ENCODE data around the gene CBX2. TPM values are rescaled to one million over a fixed set of nuclear protein-coding genes. Genes with fewer than 3 reads are reported as not detected.

Gene CBX2
- total RNA-seq, 2 donors from 2014 or later, result 0.95 to 2.1 TPM

- ATAC-seq (no peak), DNase-seq (ENCODE audit: low spot score) (no peak)
- peak overlapping the region; percentile 52 to 66 for H3K27ac Mint-ChIP-seq
- H3K9me3 Mint-ChIP-seq, result peaks cover 4% of the 10 kb centered on the region
- peaks cover 8 to 37% of the 10 kb centered on the region in 2 donors for H3K27me3 Mint-ChIP-seq
- peaks cover 21% of the 10 kb centered on the region for H3K36me3 Mint-ChIP-seq
- peaks cover 34 to 43% of the 10 kb centered on the region in 2 donors for H3K4me1 Mint-ChIP-seq (ENCODE audit: low read depth in 2 of 2)
- peak overlapping the region; percentile 85 for H3K4me3 Mint-ChIP-seq
These were observed 21.8 kb downstream of the CBX2 start for GRCh38 chr17:79799538-79800324.

- peaks cover 42 to 51% of the 10 kb centered on the region in 2 donors for H3K4me1 Mint-ChIP-seq (ENCODE audit: low read depth in 2 of 2)
- DNase-seq (ENCODE audit: low spot score) (no peak), ATAC-seq (no peak)
- H3K36me3 Mint-ChIP-seq, result peaks cover 25% of the 10 kb centered on the region
- H3K27ac Mint-ChIP-seq, result peak overlapping the region; percentile 52 to 66
- peak overlapping the region; percentile 85 for H3K4me3 Mint-ChIP-seq
- H3K9me3 Mint-ChIP-seq, result peaks cover 4% of the 10 kb centered on the region
- peaks cover 10 to 45% of the 10 kb centered on the region in 2 donors for H3K27me3 Mint-ChIP-seq
These were observed 22.6 kb downstream of the CBX2 start for GRCh38 chr17:79800325-79801155.

- ATAC-seq, result no peak
- peaks cover 27% of the 10 kb centered on the region for H3K36me3 Mint-ChIP-seq
- peak overlapping the region; percentile 73 for H3K4me3 Mint-ChIP-seq
- H3K9me3 Mint-ChIP-seq, result peaks cover 4% of the 10 kb centered on the region
- DNase-seq (ENCODE audit: low spot score), result no peak
- peaks cover 43 to 51% of the 10 kb centered on the region in 2 donors for H3K4me1 Mint-ChIP-seq (ENCODE audit: low read depth in 2 of 2)
- peaks cover 15 to 53% of the 10 kb centered on the region in 2 donors for H3K27me3 Mint-ChIP-seq
- peak overlapping the region; percentile 58 to 95 for H3K27ac Mint-ChIP-seq
These were observed 23.4 kb downstream of the CBX2 start for GRCh38 chr17:79801156-79802038.

GRCh38 chr17:79802039-79802735 lies 24.2 kb downstream of the CBX2 start:
- Mint-ChIP-seq H3K4me1 (ENCODE audit: low read depth in 2 of 2) (peaks cover 43 to 55% of the 10 kb centered on the region in 2 donors), H3K27me3 (peaks cover 21 to 61% of the 10 kb centered on the region in 2 donors), H3K4me3 (peak overlapping the region; percentile 73), H3K9me3 (peaks cover 4% of the 10 kb centered on the region), H3K36me3 (peaks cover 27% of the 10 kb centered on the region), H3K27ac (peak overlapping the region; percentile 58 to 95)
- DNase-seq (ENCODE audit: low spot score) (no peak), ATAC-seq (no peak)

- Mint-ChIP-seq H3K9me3 (peaks cover 4% of the 10 kb centered on the region), H3K36me3 (peaks cover 27% of the 10 kb centered on the region), H3K4me3 (no peak overlapping the region), H3K27me3 (peaks cover 27 to 68% of the 10 kb centered on the region in 2 donors), H3K4me1 (ENCODE audit: low read depth in 2 of 2) (peaks cover 43 to 57% of the 10 kb centered on the region in 2 donors), H3K27ac (no peak overlapping the region)
- no peak for DNase-seq (ENCODE audit: low spot score)
- no peak for ATAC-seq
These were observed 24.9 kb downstream of the CBX2 start for GRCh38 chr17:79802736-79803420.

GRCh38 chr17:79803421-79803996 lies 25.6 kb downstream of the CBX2 start:
- ATAC-seq, result no peak
- H3K4me1 Mint-ChIP-seq (ENCODE audit: low read depth in 2 of 2), result peaks cover 43 to 57% of the 10 kb centered on the region in 2 donors
- no peak for DNase-seq (ENCODE audit: low spot score)
- H3K9me3 Mint-ChIP-seq, result peaks cover 4% of the 10 kb centered on the region
- peaks cover 27% of the 10 kb centered on the region for H3K36me3 Mint-ChIP-seq
- no peak overlapping the region for H3K4me3 Mint-ChIP-seq
- H3K27me3 Mint-ChIP-seq, result peaks cover 29 to 64% of the 10 kb centered on the region in 2 donors
- H3K27ac Mint-ChIP-seq, result no peak overlapping the region

GRCh38 chr17:79803997-79804855 lies 26.3 kb downstream of the CBX2 start:
- Mint-ChIP-seq H3K4me1 (ENCODE audit: low read depth in 2 of 2) (peaks cover 46 to 55% of the 10 kb centered on the region in 2 donors), H3K4me3 (peak overlapping the region; percentile 86), H3K9me3 (peaks cover 4% of the 10 kb centered on the region), H3K27me3 (peaks cover 32 to 59% of the 10 kb centered on the region in 2 donors), H3K36me3 (peaks cover 27% of the 10 kb centered on the region), H3K27ac (peak overlapping the region; percentile 72 to 90)
- ATAC-seq, result peak; percentile 89 to 90
- peak; percentile 91 for DNase-seq (ENCODE audit: low spot score)

- Mint-ChIP-seq H3K36me3 (peaks cover 22% of the 10 kb centered on the region), H3K27me3 (peaks cover 32 to 51% of the 10 kb centered on the region in 2 donors), H3K27ac (peak overlapping the region; percentile 72 to 90), H3K9me3 (peaks cover 4% of the 10 kb centered on the region), H3K4me3 (peak overlapping the region; percentile 86), H3K4me1 (ENCODE audit: low read depth in 2 of 2) (peaks cover 38 to 48% of the 10 kb centered on the region in 2 donors)
- ATAC-seq (peak in 1 of 2 donors; percentile 20), DNase-seq (ENCODE audit: low spot score) (no peak)
These were observed 27.1 kb downstream of the CBX2 start for GRCh38 chr17:79804856-79805696.

- DNase-seq (ENCODE audit: low spot score), result no peak
- H3K4me1 Mint-ChIP-seq (ENCODE audit: low read depth in 2 of 2), result peaks cover 35 to 49% of the 10 kb centered on the region in 2 donors
- no peak for ATAC-seq
These were observed 28.5 kb downstream of the CBX2 start for GRCh38 chr17:79806446-79806760.

GRCh38 chr17:79806863-79807720 lies 29.1 kb downstream of the CBX2 start:
- H3K36me3 Mint-ChIP-seq, result peaks cover 13% of the 10 kb centered on the region
- peaks cover 33 to 49% of the 10 kb centered on the region in 2 donors for H3K4me1 Mint-ChIP-seq (ENCODE audit: low read depth in 2 of 2)
- no peaks in the 10 kb centered on the region for H3K9me3 Mint-ChIP-seq
- ATAC-seq, result no peak
- no peak overlapping the region for H3K27ac Mint-ChIP-seq
- no peak overlapping the region for H3K4me3 Mint-ChIP-seq
- peaks cover 32 to 45% of the 10 kb centered on the region in 2 donors for H3K27me3 Mint-ChIP-seq
- DNase-seq (ENCODE audit: low spot score), result no peak

More at GRCh38 chr17:79806446-79806760, 28.5 kb downstream of the CBX2 start:
- Mint-ChIP-seq H3K36me3 (peaks cover 17% of the 10 kb centered on the region), H3K27ac (no peak overlapping the region), H3K4me3 (no peak overlapping the region), H3K9me3 (peaks cover 4% of the 10 kb centered on the region), H3K27me3 (peaks cover 32 to 44% of the 10 kb centered on the region in 2 donors)
